T-cell (primary cell): ENCODE measurements around the gene YAE1. TPM values are rescaled to one million over a fixed set of nuclear protein-coding genes. Genes with fewer than 3 reads are reported as not detected.

Experiments used
- ATAC-seq, 4 experiments: fragments of 200-7000 bp in 3 of 4; fragments of 150-1000 bp in 1 of 4; cut with Tn5 transposase; replicated peaks in 1 of 4; 1 replicate in 3 of 4; 2 replicates in 1 of 4; pipeline ENCODE4 v1.10.0; 2021; ENCODE audit warnings: moderate library complexity in 3 of 4, mild to moderate bottlenecking in 2 of 4, moderate number of reproducible peaks in 1 of 4
- CTCF ChIA-PET, 2 donors: fragments of 300-600 bp; sonication (Branson Sonifier 250); formaldehyde crosslinking; loops; one replicate each; lab custom pipeline; 2022; ENCODE audit warnings: antibody characterized with exemption in 2 of 2; lab: Charles Lee
- POLR2A ChIA-PET, 2 donors: fragments of 300-600 bp; sonication (Branson Sonifier 250); formaldehyde crosslinking; loops; one replicate each; lab custom pipeline; 2022; ENCODE audit warnings: antibody characterized with exemption in 2 of 2; lab: Charles Lee
- DNase-seq, 35 experiments: peaks; one replicate each; pipeline versions ENCODE4 v3.0.0 to v3.0.0-alpha.2; 2013 to 2023
- H3K27ac ChIP-seq: one replicate; pipeline ENCODE4 v1.5.1; 2013; ENCODE audit warnings: low read length
- H3K27me3 ChIP-seq, 2 experiments: replicated peaks in 1 of 2; 1 replicate in 1 of 2; 2 replicates in 1 of 2; pipeline versions ENCODE4 v1.6.1 to v1.7.0; 2013; ENCODE audit warnings: low read length in 1 of 2, mixed read lengths in 1 of 2; ENCODE audit not compliant: control insufficient read depth in 2 of 2, insufficient read depth in 2 of 2; ENCODE audit errors: extremely low read depth in 1 of 2
- H3K36me3 ChIP-seq, 2 donors: 1 replicate in 1 of 2; 2 replicates in 1 of 2; pipeline versions ENCODE4 v1.6.1 to v1.7.0; 2013; ENCODE audit warnings: low read length in 1 of 2; ENCODE audit not compliant: control insufficient read depth in 2 of 2, insufficient read depth in 1 of 2; ENCODE audit errors: extremely low read depth in 1 of 2
- H3K4me1 ChIP-seq, 2 experiments: 1 replicate in 1 of 2; 2 replicates in 1 of 2; pipeline versions ENCODE4 v1.6.1 to v1.7.0; 2013; ENCODE audit warnings: low read length in 2 of 2, mixed read lengths in 1 of 2; ENCODE audit not compliant: insufficient read depth in 2 of 2, control insufficient read depth in 1 of 2; ENCODE audit errors: extremely low read depth in 1 of 2
- H3K4me3 ChIP-seq, 2 donors: 1 replicate in 1 of 2; 2 replicates in 1 of 2; pipeline versions ENCODE4 v1.5.1 to v1.7.0; 2013; ENCODE audit warnings: mild to moderate bottlenecking in 2 of 2, low read length in 1 of 2, moderate library complexity in 1 of 2; ENCODE audit not compliant: control insufficient read depth in 1 of 2; ENCODE audit errors: extremely low read depth in 1 of 2
- H3K9me3 ChIP-seq: 2 replicates; pipeline ENCODE4 v1.7.0; 2013
- H3K27ac Mint-ChIP-seq, 2 donors: one replicate each; pipeline ENCODE4 v1.8.0; 2020 to 2021; ENCODE audit warnings: mild to moderate bottlenecking in 2 of 2, mixed read lengths in 2 of 2
- H3K27me3 Mint-ChIP-seq, 2 donors: one replicate each; pipeline ENCODE4 v1.8.0; 2021 to 2022; ENCODE audit warnings: mixed read lengths in 2 of 2
- H3K36me3 Mint-ChIP-seq: one replicate; pipeline ENCODE4 v1.8.0; 2021; ENCODE audit warnings: mixed read lengths
- H3K4me1 Mint-ChIP-seq, 3 donors: one replicate each; pipeline ENCODE4 v1.8.0; 2020 to 2022; ENCODE audit warnings: mixed read lengths in 3 of 3, mild to moderate bottlenecking in 1 of 3
- H3K4me3 Mint-ChIP-seq, 3 donors: one replicate each; pipeline ENCODE4 v1.8.0; 2020 to 2022; ENCODE audit warnings: mild to moderate bottlenecking in 3 of 3, mixed read lengths in 3 of 3, moderate library complexity in 3 of 3
- H3K9me3 Mint-ChIP-seq, 3 donors: one replicate each; pipeline ENCODE4 v1.8.0; 2020 to 2022; ENCODE audit warnings: mixed read lengths in 3 of 3
- WGBS: methylation state at CpG from one replicate; pipeline ENCODE4 v1.1.5; 2013; ENCODE audit warnings: missing lambda C conversion rate; ENCODE audit not compliant: insufficient coverage; 5-methylcytosine and 5-hydroxymethylcytosine counted together
- total RNA-seq, 35 experiments: library from RNA in 6 of 35; stranded (reverse) in 6 of 35; fragments of 120-200 nt in 1 of 35; gene quantifications; one replicate each; pipeline versions ENCODE4 v1.2.1 to v1.2.4 and lab custom pipeline; 2013 to 2026

Gene YAE1
- total RNA-seq, 5 donors from 2014 or later (not counting 1 experiment from before 2014, with no cell fraction given) = 7.5 to 21.9 (median 15.6) TPM

- Histone ChIP-seq H3K27ac (no peak overlapping the region), H3K36me3 (no peaks in the 10 kb centered on the region), H3K4me3 (no peak overlapping the region), H3K4me1 (peaks cover 0 to 2% of the 10 kb centered on the region in 2 experiments), H3K27me3 (no peaks in the 10 kb centered on the region), H3K9me3 (no peaks in the 10 kb centered on the region)
- ChIA-PET POLR2A (no interaction called here), CTCF (no interaction called here)
- DNase-seq (no peak), ATAC-seq (no peak)
- H3K4me1 Mint-ChIP-seq = peaks cover 1 to 4% (median 3%) of the 10 kb centered on the region in 3 donors
- 100% methylated on average over 1 of the region's 1 CpG for WGBS
- H3K9me3 Mint-ChIP-seq = no peaks in the 10 kb centered on the region
- no peak overlapping the region for H3K27ac Mint-ChIP-seq
- no peak overlapping the region for H3K4me3 Mint-ChIP-seq
- H3K27me3 Mint-ChIP-seq = peaks cover 3 to 12% of the 10 kb centered on the region in 2 donors
- H3K36me3 Mint-ChIP-seq = no peaks in the 10 kb centered on the region
Observed at GRCh38 chr7:39560408-39560807, 5.8 kb upstream of the YAE1 start.

- H3K4me3 Mint-ChIP-seq = no peak overlapping the region
- H3K27ac ChIP-seq = no peak overlapping the region
Observed at GRCh38 chr7:39560997-39561396, 5.2 kb upstream of the YAE1 start.

GRCh38 chr7:39565538-39565937 is 666 bp upstream of the YAE1 start:
- no CpG with 5 or more reads among the region's 4 CpGs for WGBS
- H3K4me1 Mint-ChIP-seq = peaks cover 28 to 38% (median 29%) of the 10 kb centered on the region in 3 donors
- peak overlapping the region; percentile 95 to 99 for H3K27ac Mint-ChIP-seq
- peak in 1 of 35 experiments; percentile 9 for DNase-seq
- H3K9me3 ChIP-seq = no peaks in the 10 kb centered on the region
- POLR2A ChIA-PET = no interaction called here
- H3K27me3 ChIP-seq = no peaks in the 10 kb centered on the region
- H3K4me3 ChIP-seq = peak overlapping the region; percentile 82 to 98
- CTCF ChIA-PET = no interaction called here
- no peaks in the 10 kb centered on the region for H3K9me3 Mint-ChIP-seq
- peaks cover 2% of the 10 kb centered on the region in 2 donors for H3K27me3 Mint-ChIP-seq
- peaks cover 8% of the 10 kb centered on the region for H3K36me3 Mint-ChIP-seq
- peak overlapping the region; percentile 98 to 99 (median 98) for H3K4me3 Mint-ChIP-seq
- H3K36me3 ChIP-seq = peaks cover 0 to 8% of the 10 kb centered on the region in 2 donors
- ATAC-seq = no peak
- H3K4me1 ChIP-seq = peaks cover 5 to 12% of the 10 kb centered on the region in 2 experiments
- peak overlapping the region; percentile 76 for H3K27ac ChIP-seq

More at GRCh38 chr7:39560997-39561396, 5.2 kb upstream of the YAE1 start:
- ChIA-PET POLR2A (no interaction called here), CTCF (no interaction called here)
- Histone ChIP-seq H3K4me3 (no peak overlapping the region), H3K9me3 (no peaks in the 10 kb centered on the region), H3K4me1 (peaks cover 0 to 5% of the 10 kb centered on the region in 2 experiments), H3K36me3 (no peaks in the 10 kb centered on the region), H3K27me3 (no peaks in the 10 kb centered on the region)
- DNase-seq (no peak), ATAC-seq (no peak)
- H3K27me3 Mint-ChIP-seq = peaks cover 3 to 12% of the 10 kb centered on the region in 2 donors
- H3K4me1 Mint-ChIP-seq = peaks cover 7 to 10% (median 9%) of the 10 kb centered on the region in 3 donors
- 90% methylated on average over 1 of the region's 1 CpG for WGBS
- H3K36me3 Mint-ChIP-seq = no peaks in the 10 kb centered on the region
- no peaks in the 10 kb centered on the region for H3K9me3 Mint-ChIP-seq
- H3K27ac Mint-ChIP-seq = no peak overlapping the region

GRCh38 chr7:39567294-39567693 is 1.1 kb downstream of the YAE1 start:
- Mint-ChIP-seq H3K9me3 (no peaks in the 10 kb centered on the region), H3K36me3 (peaks cover 16% of the 10 kb centered on the region), H3K27me3 (no peaks in the 10 kb centered on the region), H3K4me1 (peaks cover 28 to 38% (median 29%) of the 10 kb centered on the region in 3 donors), H3K27ac (peak overlapping the region in 1 of 2 donors; percentile 99), H3K4me3 (peak overlapping the region; percentile 98 to 99 (median 98))
- Histone ChIP-seq H3K9me3 (no peaks in the 10 kb centered on the region), H3K36me3 (peaks cover 0 to 15% of the 10 kb centered on the region in 2 donors), H3K4me1 (peaks cover 5 to 12% of the 10 kb centered on the region in 2 experiments), H3K27ac (no peak overlapping the region), H3K27me3 (no peaks in the 10 kb centered on the region), H3K4me3 (peak overlapping the region in 1 of 2 donors; percentile 98)
- DNase-seq = no peak
- WGBS = no CpG with 5 or more reads among the region's 2 CpGs
- CTCF ChIA-PET = interaction anchor here (0.6 to 1.2 kb wide), 5 partner anchors 13 to 1553 kb away, joined by 3 to 14 read pairs (median 4); partner anchors contain the start of gene RALA (in 1 of the 2)
- no peak for ATAC-seq
- POLR2A ChIA-PET = interaction anchor here (0.6 to 0.7 kb wide), 3 partner anchors 12 to 384 kb away, joined by 3 to 5 read pairs (median 4); no protein-coding TSS in a partner anchor

GRCh38 chr7:39574673-39575349 is 8.6 kb downstream of the YAE1 start:
- peaks cover 4 to 17% of the 10 kb centered on the region in 2 donors for H3K36me3 ChIP-seq
- no peaks in the 10 kb centered on the region for H3K9me3 Mint-ChIP-seq
- ATAC-seq (no peak), DNase-seq (no peak)
- peaks cover 31% of the 10 kb centered on the region for H3K36me3 Mint-ChIP-seq
- no peaks in the 10 kb centered on the region for H3K9me3 ChIP-seq
- ChIA-PET CTCF (interaction anchor here (0.6 to 0.9 kb wide), 5 partner anchors 43 to 1384 kb away, joined by 3 to 7 read pairs (median 3); no protein-coding TSS in a partner anchor), POLR2A (interaction anchor here in 1 of 2 donors (0.6 kb wide), 2 partner anchors 44 to 684 kb away, joined by 3 to 4 read pairs; no protein-coding TSS in a partner anchor)
- no peaks in the 10 kb centered on the region for H3K27me3 Mint-ChIP-seq
- no peak overlapping the region for H3K27ac Mint-ChIP-seq
- H3K4me3 Mint-ChIP-seq = no peak overlapping the region
- no peaks in the 10 kb centered on the region for H3K4me1 ChIP-seq
- WGBS = no CpG with 5 or more reads among the region's 2 CpGs
- no peak overlapping the region for H3K27ac ChIP-seq
- H3K4me1 Mint-ChIP-seq = peaks cover 4% of the 10 kb centered on the region in 3 donors
- H3K4me3 ChIP-seq = no peak overlapping the region
- no peaks in the 10 kb centered on the region for H3K27me3 ChIP-seq

- Histone ChIP-seq H3K4me3 (no peak overlapping the region), H3K4me1 (no peaks in the 10 kb centered on the region), H3K9me3 (no peaks in the 10 kb centered on the region), H3K27ac (no peak overlapping the region), H3K36me3 (peaks cover 3 to 4% of the 10 kb centered on the region in 2 donors), H3K27me3 (no peaks in the 10 kb centered on the region)
- Mint-ChIP-seq H3K4me3 (no peak overlapping the region), H3K9me3 (no peaks in the 10 kb centered on the region), H3K36me3 (peaks cover 18% of the 10 kb centered on the region), H3K4me1 (peaks cover 9 to 12% (median 9%) of the 10 kb centered on the region in 3 donors), H3K27me3 (no peaks in the 10 kb centered on the region), H3K27ac (no peak overlapping the region)
- DNase-seq (no peak), ATAC-seq (no peak)
- ChIA-PET CTCF (interaction anchor here (0.5 to 7.0 kb wide), 4 partner anchors 14 to 170 kb away, joined by 3 to 180 read pairs (median 64); no protein-coding TSS in a partner anchor), POLR2A (interaction anchor here in 1 of 2 donors (0.6 kb wide), 1 partner anchor 952 kb away, joined by 3 read pairs; no protein-coding TSS in a partner anchor)
- WGBS = 94% methylated on average over 20 of the region's 27 CpGs
Observed at GRCh38 chr7:39577229-39577874, 11.1 kb downstream of the YAE1 start.
